ENCODE measurements around the gene TMC7.

- TF ChIP-seq EZH2 (IDR thresholded peaks at IDR 0.05; ENCODE audit: insufficient read depth, poor library complexity, severe bottlenecking): no peak
- TF ChIP-seq EZH2phosphoT487 (IDR thresholded peaks at IDR 0.05; ENCODE audit: insufficient read depth, low read depth): no peak
Measured at GRCh38 chr16:19003935-19004334, 20.2 kb downstream of the TMC7 start.

Measured in GM23248 (cell line).